ENCODE data around the gene SV2A. TPM values are rescaled to one million over a fixed set of nuclear protein-coding genes. Genes with fewer than 3 reads are reported as not detected.

The SV2A gene, protein sequence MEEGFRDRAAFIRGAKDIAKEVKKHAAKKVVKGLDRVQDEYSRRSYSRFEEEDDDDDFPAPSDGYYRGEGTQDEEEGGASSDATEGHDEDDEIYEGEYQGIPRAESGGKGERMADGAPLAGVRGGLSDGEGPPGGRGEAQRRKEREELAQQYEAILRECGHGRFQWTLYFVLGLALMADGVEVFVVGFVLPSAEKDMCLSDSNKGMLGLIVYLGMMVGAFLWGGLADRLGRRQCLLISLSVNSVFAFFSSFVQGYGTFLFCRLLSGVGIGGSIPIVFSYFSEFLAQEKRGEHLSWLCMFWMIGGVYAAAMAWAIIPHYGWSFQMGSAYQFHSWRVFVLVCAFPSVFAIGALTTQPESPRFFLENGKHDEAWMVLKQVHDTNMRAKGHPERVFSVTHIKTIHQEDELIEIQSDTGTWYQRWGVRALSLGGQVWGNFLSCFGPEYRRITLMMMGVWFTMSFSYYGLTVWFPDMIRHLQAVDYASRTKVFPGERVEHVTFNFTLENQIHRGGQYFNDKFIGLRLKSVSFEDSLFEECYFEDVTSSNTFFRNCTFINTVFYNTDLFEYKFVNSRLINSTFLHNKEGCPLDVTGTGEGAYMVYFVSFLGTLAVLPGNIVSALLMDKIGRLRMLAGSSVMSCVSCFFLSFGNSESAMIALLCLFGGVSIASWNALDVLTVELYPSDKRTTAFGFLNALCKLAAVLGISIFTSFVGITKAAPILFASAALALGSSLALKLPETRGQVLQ
- total RNA-seq: 1 to 10 TPM; 6.2 to 9.2 (median 7.1) TPM

GRCh38 chr1:149917571-149918144, at the start of gene SV2A:
SV2A (minus strand) TSS chr1:149917844; CDS start chr1:149913840, 4,004 bp downstream.
- H3K27me3 ChIP-seq: no peaks in the 10 kb centered on the region
- H3K9me3 ChIP-seq: no peaks in the 10 kb centered on the region
- TF ChIP-seq POLR2A (IDR thresholded peaks at IDR 0.05) (peak; percentile 30 to 40), CTCF (IDR thresholded peaks at IDR 0.05) (no peak), EP300 (IDR thresholded peaks at IDR 0.05) (no peak), POLR2AphosphoS5 (IDR thresholded peaks at IDR 0.05) (no peak)
- peak; percentile 96 for ATAC-seq
- H3K4me1 ChIP-seq: peaks cover 0 to 26% (median 10%) of the 10 kb centered on the region in 3 donors
- H3K27ac ChIP-seq: peak within 1 kb of the TSS in 3 of 4 donors; percentile 34 to 60 (median 44)
- WGBS, 2 donors (ENCODE audit: low coverage in 1 of 2): no CpG with 5 or more reads among the region's 24 CpGs
- peaks cover 0 to 21% of the 10 kb centered on the region in 2 donors for H3K36me3 ChIP-seq
- peak within 1 kb of the TSS; percentile 45 to 64 for H3K4me3 ChIP-seq

DNA sequence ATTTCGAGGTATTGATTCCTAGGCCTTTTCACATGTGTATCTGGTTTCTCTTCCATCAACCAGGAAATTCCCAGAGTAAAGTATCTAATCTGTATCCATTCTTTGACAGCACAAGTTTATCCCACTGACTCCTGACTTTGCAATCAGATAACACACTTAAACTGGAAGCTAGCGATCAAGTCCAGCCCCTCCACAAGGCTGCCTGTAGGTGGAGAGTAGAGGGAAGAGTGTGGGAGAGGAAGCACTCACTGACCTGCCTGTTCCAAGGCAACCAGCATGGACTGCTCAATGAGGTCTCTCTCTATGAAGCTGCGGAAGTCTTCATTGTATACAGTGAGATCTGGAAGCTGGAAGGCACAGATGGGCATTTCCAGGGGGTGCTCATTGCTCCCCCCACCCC, 49.4 kb upstream of the SV2A start:
- no peak overlapping the region for H3K27ac ChIP-seq
- TF ChIP-seq CTCF (IDR thresholded peaks at IDR 0.05): no peak
- TF ChIP-seq POLR2A (IDR thresholded peaks at IDR 0.05): no peak
- no peak for TF ChIP-seq POLR2AphosphoS5 (IDR thresholded peaks at IDR 0.05)
- TF ChIP-seq EP300 (IDR thresholded peaks at IDR 0.05): no peak
- peaks cover 0 to 91% of the 10 kb centered on the region in 2 donors for H3K36me3 ChIP-seq
- H3K4me3 ChIP-seq: no peak overlapping the region
- H3K9me3 ChIP-seq: no peaks in the 10 kb centered on the region
- no peaks in the 10 kb centered on the region for H3K27me3 ChIP-seq
- ATAC-seq: no peak
- WGBS, 2 donors (ENCODE audit: low coverage in 1 of 2): 75 to 96% methylated on average over 2 of the region's 3 CpGs
- H3K4me1 ChIP-seq: peaks cover 0 to 26% (median 0%) of the 10 kb centered on the region in 3 donors

DNA sequence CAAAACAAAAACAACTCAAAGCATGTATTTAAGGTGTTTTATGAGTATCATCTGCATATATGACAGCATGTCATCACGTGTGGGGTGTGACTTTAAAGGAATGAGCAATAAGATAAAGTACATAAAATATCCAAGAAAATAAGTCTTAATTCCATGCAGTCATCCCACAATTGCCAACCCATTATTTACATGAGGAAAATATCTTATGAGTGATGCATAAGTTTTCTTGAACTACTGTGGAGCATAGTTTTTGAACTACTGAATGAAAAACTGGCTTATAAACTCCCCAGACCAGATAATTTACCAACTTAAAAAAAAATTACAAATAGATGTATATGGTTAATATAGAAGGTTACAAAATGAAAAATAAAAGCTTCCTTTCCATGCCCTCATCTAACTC, 48.8 kb upstream of the SV2A start:
- no peaks in the 10 kb centered on the region for H3K27me3 ChIP-seq
- no peak for ATAC-seq
- WGBS, 2 donors (ENCODE audit: low coverage in 1 of 2): 40% methylated on average over 1 of the region's 1 CpG; no CpG with 5 or more reads in 1 of the 2 donors

DNA sequence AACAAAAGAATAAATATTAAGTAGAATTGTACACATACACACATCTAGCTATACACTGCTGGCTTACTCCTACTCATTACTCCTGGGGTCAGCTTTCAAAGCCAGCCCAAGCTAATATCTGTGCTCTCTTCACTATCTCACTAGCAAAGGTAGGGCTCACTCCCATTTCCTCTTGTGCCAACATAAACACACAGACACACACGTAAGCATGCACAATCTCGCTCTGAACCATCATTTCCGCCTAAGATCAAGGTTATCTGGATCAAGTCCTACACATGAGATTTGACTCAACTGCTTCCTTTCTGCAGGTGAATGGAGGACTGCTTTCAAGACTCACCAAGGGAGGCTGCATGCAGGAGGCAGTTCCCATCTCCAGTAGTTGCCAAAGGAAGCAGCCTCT, 47.8 kb upstream of the SV2A start:
- Histone ChIP-seq H3K27ac (no peak overlapping the region), H3K36me3 (peaks cover 0 to 86% of the 10 kb centered on the region in 2 donors), H3K4me3 (no peak overlapping the region), H3K27me3 (no peaks in the 10 kb centered on the region), H3K4me1 (peaks cover 0 to 31% (median 0%) of the 10 kb centered on the region in 3 donors), H3K9me3 (no peaks in the 10 kb centered on the region)
- 85 to 90% methylated on average over 3 of the region's 3 CpGs for WGBS, 2 donors (ENCODE audit: low coverage in 1 of 2)
- TF ChIP-seq POLR2A (IDR thresholded peaks at IDR 0.05): no peak
- TF ChIP-seq POLR2AphosphoS5 (IDR thresholded peaks at IDR 0.05): no peak
- TF ChIP-seq CTCF (IDR thresholded peaks at IDR 0.05): no peak
- TF ChIP-seq EP300 (IDR thresholded peaks at IDR 0.05): no peak
- no peak for ATAC-seq

More for the DNA sequence above, 48.8 kb upstream of the SV2A start:
- Histone ChIP-seq H3K9me3 (no peaks in the 10 kb centered on the region), H3K27ac (no peak overlapping the region), H3K4me1 (peaks cover 0 to 31% (median 0%) of the 10 kb centered on the region in 3 donors), H3K36me3 (peaks cover 0 to 86% of the 10 kb centered on the region in 2 donors), H3K4me3 (no peak overlapping the region)
- TF ChIP-seq POLR2AphosphoS5 (IDR thresholded peaks at IDR 0.05) (no peak), CTCF (IDR thresholded peaks at IDR 0.05) (no peak), POLR2A (IDR thresholded peaks at IDR 0.05) (no peak), EP300 (IDR thresholded peaks at IDR 0.05) (no peak)

Measured in gastroesophageal sphincter (tissue), 4 donors.